GM10248 (cell line): Measurements from ENCODE around the gene SENP7.
"Not testable (repeated sequence)": the region's sequence is repeated elsewhere in the genome, so short reads cannot be mapped to it uniquely, and the experiment has no call there.

Source experiments
- CTCF ChIA-PET: fragments of 300-600 bp; sonication (Branson Sonifier 250); formaldehyde crosslinking; extraction: SDS; loops from one replicate; lab custom pipeline; 2021; ENCODE audit warnings: antibody characterized with exemption; lab: Yijun Ruan, JAX
- POLR2A ChIA-PET: fragments of 350-650 bp; sonication (Branson Sonifier 250); formaldehyde crosslinking; extraction: SDS; loops from one replicate; lab custom pipeline; 2020; ENCODE audit warnings: antibody characterized with exemption; lab: Yijun Ruan, JAX
- DNase-seq: peaks from one replicate; pipeline ENCODE4 v3.0.0; 2012; ENCODE audit errors: extremely low spot score
- CTCF ChIP-seq: IDR thresholded peaks from 2 replicates; pipeline ENCODE4 v1.5.1; 2012; ENCODE audit warnings: mild to moderate bottlenecking, low read depth; ENCODE audit errors: extremely low read depth, missing control alignments, control extremely low read depth

The SENP7 gene

GRCh38 chr3:101454629-101455028 is 58.4 kb downstream of the SENP7 start:
- ChIA-PET POLR2A (no interaction called here), CTCF (no interaction called here)
- TF ChIP-seq CTCF: no peak
- DNase-seq: no peak

GRCh38 chr3:101453961-101454360 is 59.1 kb downstream of the SENP7 start:
- ChIA-PET CTCF (no interaction called here), POLR2A (no interaction called here)
- DNase-seq: no peak

GRCh38 chr3:101438641-101439040 is 74.4 kb downstream of the SENP7 start:
- DNase-seq, CTCF ChIA-PET, POLR2A ChIA-PET: not testable (repeated sequence)

More at GRCh38 chr3:101453961-101454360, 59.1 kb downstream of the SENP7 start:
- no peak for TF ChIP-seq CTCF

- CTCF ChIA-PET: no interaction called here
- POLR2A ChIA-PET: no interaction called here
- DNase-seq: no peak
- no peak for TF ChIP-seq CTCF
These were observed 79.4 kb downstream of the SENP7 start for GRCh38 chr3:101433652-101434051.

GRCh38 chr3:101423984-101424888 is 88.8 kb downstream of the SENP7 start:
- ChIA-PET CTCF (no interaction called here), POLR2A (no interaction called here)
- no peak for TF ChIP-seq CTCF
- no peak for DNase-seq

GRCh38 chr3:101418851-101419250 is 94.2 kb downstream of the SENP7 start:
- ChIA-PET POLR2A (no interaction called here), CTCF (no interaction called here)
- no peak for DNase-seq
- TF ChIP-seq CTCF: no peak

GRCh38 chr3:101414121-101414520 is 98.9 kb downstream of the SENP7 start:
- DNase-seq: no peak
- CTCF ChIA-PET: no interaction called here
- POLR2A ChIA-PET: no interaction called here
- no peak for TF ChIP-seq CTCF
